ENCODE measurements around the gene CTSD.
"Not testable (repeated sequence)": the region's sequence is repeated elsewhere in the genome, so short reads cannot be mapped to it uniquely, and the experiment has no call there.

The CTSD gene

DNA sequence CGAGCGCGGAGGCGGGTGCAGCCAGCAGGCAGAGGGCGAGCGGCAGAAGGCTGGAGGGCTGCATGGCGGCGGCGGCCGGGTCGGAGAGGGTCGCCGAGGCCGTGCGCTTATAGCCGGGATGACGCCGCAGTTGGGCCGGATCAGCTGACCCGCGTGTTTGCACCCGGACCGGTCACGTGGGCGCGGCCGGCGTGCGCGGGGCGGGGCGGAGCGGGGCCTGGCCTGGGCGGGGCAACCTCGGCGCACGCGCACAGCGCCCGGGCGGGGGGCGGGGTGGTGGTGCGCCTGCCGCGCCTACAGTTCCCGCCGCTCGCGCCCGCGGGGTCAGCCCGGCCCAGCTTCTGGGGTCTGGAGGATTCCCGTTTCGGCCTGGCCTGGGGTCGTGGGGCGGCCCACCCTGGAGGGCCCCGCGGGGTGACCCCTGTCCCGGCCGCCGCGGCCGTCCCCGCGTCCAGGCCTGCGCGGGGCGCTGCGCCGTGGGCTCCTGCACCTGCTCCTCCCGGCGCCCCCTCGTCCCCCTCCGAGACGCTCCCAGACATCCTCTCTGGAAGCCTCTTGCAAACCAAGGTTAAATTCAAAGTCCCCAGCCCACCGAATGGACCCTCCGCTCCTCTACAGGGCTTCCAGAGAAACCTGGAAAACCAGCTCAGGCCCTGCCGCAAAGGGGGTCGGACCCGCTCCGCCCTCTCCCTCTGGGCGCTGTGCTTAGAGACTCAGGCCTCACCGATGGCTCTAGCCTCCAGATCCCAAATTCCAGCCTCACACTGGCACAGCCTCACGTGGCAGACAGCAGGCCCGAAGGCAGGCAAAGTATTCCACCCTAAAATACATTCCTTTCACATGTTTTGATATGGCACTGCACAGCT, at the start of gene CTSD:
CTSD (minus strand) TSS at position 132 of the 866 bp plus-strand sequence; CDS start at position 64, 68 bp downstream.
- peak; percentile 81 for DNase-seq

- not testable (repeated sequence) for DNase-seq
These were observed 49.6 kb upstream of the CTSD start for GRCh38 chr11:1813356-1813755.

GRCh38 chr11:1812801-1813200, 49.1 kb upstream of the CTSD start:
- DNase-seq, result no peak

DNA sequence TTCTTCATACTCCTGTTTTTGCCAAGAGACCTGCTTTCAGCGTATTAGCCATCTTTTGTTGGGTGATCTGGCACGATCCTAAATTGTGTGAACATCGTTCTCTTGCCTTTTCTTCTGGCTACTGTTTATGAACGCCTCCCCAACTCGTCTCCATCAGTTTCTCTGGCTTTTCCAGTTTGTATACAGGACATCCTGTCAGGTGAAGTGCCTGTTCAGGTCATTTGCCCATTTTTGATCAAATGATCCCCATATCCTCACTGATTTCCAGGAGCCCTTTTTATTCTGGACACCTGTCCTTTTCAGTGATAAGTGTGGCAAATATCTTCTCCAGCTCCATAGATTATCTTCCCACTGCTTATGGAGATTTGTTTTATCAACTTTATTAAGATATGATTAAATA, 48.5 kb upstream of the CTSD start:
- no peak for DNase-seq

- no peak for DNase-seq
These were observed 47.0 kb upstream of the CTSD start for GRCh38 chr11:1810761-1811160.

- no peak for DNase-seq
These were observed 43.7 kb upstream of the CTSD start for GRCh38 chr11:1807264-1807995.

- no peak for DNase-seq
These were observed 41.8 kb upstream of the CTSD start for GRCh38 chr11:1805525-1805924.

GRCh38 chr11:1803835-1804519, 40.2 kb upstream of the CTSD start:
- DNase-seq, result not testable (repeated sequence)

DNA sequence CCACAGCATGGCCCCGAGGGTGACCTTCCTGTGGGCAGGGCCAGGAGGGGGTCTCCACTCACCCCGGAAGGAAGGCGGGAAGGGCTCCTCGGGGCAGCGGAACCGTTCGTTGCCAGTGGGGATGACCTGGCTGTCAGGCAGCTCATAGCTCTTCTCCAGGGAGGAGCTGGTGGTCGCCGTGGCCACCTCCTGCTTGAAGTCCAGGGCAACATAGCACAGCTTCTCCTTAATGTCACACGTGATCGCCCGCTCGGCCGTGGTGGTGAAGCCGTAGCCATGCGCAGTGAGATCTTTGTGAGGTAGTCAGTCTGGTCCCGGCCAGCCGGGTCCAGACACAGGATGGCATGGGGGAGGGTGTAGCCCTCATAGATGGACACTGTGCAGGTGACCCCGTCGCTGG, 39.5 kb upstream of the CTSD start:
- no peak for DNase-seq

DNA sequence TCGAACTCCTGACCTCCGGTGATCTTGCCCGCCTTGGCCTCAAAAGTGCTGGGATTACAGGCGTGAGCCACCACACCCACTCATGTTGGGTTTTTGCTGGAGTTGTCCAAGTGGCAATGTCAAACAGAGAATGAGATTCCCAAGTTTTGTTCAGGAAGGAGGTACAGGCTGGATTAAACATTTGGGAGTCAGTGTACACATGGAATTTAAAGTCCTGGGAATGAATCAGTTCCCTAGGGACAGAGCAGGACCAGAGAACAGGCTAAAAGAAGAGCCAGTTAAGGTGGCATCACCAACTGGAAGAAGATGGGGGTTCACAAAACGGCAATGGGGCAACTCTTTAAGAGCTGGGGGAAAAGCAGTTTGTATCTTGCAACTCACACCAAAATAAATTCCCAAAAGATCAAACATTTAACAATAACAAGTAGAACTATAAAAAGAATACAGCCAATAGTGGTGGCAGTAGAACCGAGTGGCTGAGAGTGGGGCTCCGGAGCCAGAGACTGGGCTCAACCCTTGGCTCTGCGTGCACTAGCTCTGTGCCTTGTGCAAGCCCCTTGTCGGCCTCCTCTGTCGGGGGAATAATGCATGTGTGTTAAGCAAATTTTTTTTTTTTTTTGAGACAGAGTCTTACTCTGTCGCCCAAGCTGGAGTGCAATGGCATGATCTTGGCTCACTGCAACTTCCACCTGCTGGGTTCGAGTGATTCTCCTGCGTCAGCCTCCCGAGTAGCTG, 33.8 kb upstream of the CTSD start:
- DNase-seq, result no peak

DNA sequence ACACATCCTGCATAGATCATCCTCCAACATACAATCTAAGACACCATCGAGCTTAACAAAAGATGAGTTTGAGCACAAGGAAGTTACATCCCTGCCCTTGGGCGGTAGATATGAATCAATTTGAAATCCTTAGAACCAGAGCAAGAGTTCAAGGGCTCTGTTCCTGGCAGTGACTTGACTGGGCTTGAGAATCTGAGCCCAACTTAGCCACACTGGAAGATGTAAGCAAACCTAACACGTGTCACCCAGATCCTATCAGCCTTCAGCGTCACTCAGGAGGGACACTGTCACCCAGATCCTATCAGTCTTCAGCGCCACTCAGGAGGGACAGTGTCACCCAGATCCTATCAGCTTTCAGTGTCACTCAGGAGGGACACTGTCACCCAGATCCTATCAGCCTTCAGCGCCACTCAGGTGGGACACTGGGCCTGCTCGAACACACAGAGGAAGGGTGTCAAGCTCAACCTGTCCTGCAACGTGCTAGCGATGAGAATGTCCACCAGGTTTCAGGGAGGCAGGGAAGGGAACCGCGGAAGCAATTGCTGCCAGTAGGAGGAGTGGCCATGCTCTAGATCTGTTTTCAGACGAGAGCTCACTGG, 32.8 kb upstream of the CTSD start:
- DNase-seq, result no peak

DNA sequence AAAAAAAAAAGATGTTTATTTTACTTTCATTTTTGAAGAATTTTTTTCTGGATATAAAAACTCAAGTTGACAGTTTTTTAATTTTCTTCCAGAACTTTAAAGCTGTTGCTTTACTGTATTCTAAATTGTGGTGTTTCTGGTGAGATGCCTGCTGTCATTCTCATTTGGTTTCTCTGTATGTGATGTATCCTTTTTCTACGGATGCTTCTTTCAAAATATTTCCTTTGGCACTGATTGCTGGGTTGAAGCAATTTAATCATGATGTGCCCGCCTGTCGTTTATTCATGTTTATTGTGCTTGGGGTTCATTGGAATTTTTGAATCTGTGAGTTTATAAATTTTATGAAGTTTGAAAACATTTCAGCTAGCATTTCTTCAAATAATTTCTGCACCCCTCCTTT, 29.4 kb upstream of the CTSD start:
- no peak for DNase-seq

DNA sequence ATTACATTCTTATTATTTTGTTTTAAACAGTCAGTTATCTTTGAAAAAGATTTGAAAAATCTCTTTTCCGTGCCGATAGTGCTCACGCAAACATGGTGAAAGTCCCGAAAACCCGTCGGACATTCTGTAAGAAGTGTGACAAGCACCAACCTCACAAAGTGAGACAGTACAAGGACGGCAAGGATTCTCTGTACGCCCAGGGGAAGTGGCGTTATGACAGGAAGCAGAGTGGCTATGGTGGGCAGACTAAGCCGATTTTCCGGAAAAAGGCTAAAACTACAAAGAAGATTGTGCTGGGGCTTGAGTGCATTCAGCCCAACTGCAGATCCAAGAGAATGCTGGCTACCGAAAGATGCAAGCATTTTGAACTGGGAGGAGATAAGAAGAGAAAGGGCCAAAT, 28.7 kb upstream of the CTSD start:
- no peak for DNase-seq

DNA sequence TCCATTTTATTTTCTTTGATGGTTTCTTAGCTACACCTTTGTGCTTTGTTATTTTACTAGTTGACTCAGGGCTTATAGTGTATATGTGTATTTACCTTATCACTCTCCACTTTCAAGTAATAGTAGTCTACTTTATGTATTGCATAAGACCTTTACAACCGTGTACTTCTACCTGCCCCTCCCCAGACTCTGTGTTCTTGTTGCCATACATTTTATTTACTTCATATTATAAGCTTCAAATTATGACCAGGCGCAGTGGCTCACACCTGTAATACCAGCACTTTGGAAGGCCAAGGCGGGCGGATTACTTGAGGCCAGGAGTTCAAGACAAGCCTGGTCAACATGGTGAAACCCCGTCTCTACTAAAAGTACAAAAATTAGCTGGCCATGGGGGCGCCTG, 28.2 kb upstream of the CTSD start:
- no peak for DNase-seq

DNA sequence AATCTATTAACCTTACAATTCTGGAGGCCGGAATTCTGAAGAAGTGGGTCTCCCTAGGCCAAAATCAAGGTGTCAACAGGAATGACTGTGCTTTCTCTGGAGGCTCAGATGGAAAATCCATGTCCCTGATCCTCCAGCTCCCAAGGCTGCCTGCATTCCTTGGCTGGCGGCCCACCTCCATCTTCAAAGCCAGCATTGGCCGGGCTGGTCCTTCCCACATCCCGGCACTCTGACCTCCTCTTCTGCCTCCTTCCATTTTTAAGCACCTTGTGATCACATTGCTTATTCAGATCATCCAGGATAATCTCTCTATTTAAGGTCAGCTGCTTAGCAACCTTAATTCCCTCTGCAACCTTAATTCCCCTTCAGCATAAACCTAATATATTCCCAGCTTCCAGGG, 22.7 kb upstream of the CTSD start:
- no peak for DNase-seq

GRCh38 chr11:1785749-1786413, 22.2 kb upstream of the CTSD start:
- no peak for DNase-seq

DNA sequence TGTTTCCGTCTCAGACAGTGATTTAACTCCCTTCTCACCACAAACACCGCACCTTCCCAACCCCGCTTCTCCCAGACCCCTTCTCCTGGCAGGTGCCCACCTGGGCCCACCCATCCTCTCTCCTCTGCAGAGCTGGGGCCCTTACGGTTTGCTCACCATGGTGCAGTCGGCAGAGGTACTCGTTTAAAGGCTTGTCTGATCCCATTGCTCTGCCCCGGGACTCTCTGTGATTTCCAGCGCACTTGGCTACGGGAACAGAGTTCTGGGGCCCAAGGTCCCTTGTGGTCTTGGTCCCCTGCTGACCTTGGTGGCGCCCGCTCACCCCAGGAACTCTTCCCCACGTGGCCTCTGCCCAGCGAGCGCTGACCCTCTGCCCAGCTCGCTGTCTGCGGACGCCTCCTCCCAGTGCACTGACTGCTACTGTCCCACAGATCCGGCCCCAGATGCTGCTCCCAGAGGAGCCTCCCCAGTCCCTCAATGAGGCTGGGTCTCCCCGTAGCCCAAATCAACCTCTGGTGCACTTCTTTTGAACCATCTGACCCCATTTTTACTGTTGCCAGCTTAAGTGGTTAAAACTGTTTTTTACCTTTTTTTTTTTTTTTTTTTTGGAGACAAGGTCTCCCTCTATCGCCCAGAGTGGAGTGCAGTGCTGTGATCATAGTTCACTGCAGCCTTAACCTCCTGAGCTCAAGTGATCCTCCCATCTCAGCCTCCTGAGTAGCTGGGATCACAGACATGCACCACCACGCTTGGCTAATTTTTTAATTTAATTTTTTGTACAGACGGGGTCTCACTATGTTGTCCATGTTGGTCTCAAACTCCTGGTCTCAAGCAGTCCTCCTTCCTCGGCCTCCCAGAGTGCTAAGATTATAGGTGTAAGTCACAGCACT, 21.3 kb upstream of the CTSD start:
- DNase-seq, result no peak

DNA sequence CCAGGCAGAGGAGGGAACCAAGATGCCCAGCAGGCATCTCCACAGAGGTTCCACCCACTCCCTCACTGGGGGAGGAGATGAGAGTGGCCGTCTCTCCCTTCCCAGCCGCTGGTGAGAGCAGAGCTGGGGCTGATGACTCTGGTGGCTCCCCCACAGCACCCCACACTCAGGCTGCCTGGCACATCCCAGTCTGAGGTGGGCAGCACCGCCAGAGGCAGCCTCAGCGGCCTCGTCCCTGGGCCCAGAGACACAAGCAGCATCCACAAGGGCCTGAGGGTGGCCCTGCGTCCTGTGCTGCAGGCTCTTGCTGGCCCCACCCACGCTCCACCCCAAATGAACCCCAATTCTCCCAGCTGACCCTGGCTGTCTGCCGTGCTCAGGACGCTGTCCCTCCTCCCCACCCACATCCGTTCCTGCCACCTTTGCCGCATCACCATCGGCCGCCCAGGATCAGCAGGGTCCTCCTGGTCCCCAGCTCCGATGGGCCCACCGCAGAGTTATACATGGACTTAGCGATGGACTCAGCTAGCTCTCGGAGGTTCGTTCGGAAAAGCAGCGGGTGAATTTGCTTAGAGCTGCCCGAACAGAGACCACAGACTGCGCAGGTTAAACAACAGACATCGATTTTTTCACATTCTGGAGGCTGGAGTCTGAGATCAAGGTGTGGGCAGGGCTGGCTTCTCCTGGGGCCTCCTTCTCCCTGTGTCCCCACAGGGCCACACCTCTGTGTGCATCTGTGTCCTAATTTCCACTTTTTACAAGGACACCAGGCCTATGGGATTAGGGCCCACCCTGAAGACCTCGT, 20.2 kb upstream of the CTSD start:
- DNase-seq, result no peak

- no peak for DNase-seq
These were observed 19.4 kb upstream of the CTSD start for GRCh38 chr11:1782831-1783724.

Data from activated effector memory CD4-positive, alpha-beta T cell treated with Interleukin-2 at 50 U/mL for 16 hours (primary cell).